Omental fat pad (tissue), 4 donors: ENCODE data around the gene RFT1. TPM values are rescaled to one million over a fixed set of nuclear protein-coding genes. Genes with fewer than 3 reads are reported as not detected.

ENCODE experiments used
- ATAC-seq: fragments of 150-250 bp; one replicate; pipeline ENCODE4 v1.9.1; 2016; ENCODE audit warnings: mild to moderate bottlenecking, moderate library complexity; ENCODE audit not compliant: low FRiP score
- DNase-seq: peaks from one replicate; pipeline ENCODE4 v3.0.0-alpha.2; 2019; ENCODE audit warnings: low spot score
- CTCF ChIP-seq, 3 donors: fragments of 450-650 bp; IDR thresholded peaks; one replicate each; pipeline ENCODE4 v1.5.1; 2016 to 2017; ENCODE audit warnings: antibody characterized with exemption in 3 of 3, mild to moderate bottlenecking in 3 of 3, moderate library complexity in 2 of 3
- total RNA-seq, 4 donors: library from RNA; depleted of rRNA; stranded (reverse); fragments of >200 nt; gene quantifications; one replicate each; pipeline ENCODE4 v1.1.0, GENCODE V29; 2016

RFT1 gene
- total RNA-seq, 4 donors from 2014 or later = 9.1 to 14.0 (median 10.5) TPM

GRCh38 chr3:53074761-53075742 is 55.2 kb downstream of the RFT1 start:
- DNase-seq = no peak
- TF ChIP-seq CTCF (IDR thresholded peaks at IDR 0.05) = no peak
- ATAC-seq = no peak

GRCh38 chr3:53074366-53074696 is 55.9 kb downstream of the RFT1 start:
- no peak for TF ChIP-seq CTCF (IDR thresholded peaks at IDR 0.05)
- DNase-seq = no peak

GRCh38 chr3:53073553-53074365 is 56.5 kb downstream of the RFT1 start:
- DNase-seq (no peak), ATAC-seq (no peak)
- TF ChIP-seq CTCF (IDR thresholded peaks at IDR 0.05) = no peak

More at GRCh38 chr3:53074366-53074696, 55.9 kb downstream of the RFT1 start:
- ATAC-seq = no peak

GRCh38 chr3:53072653-53073552 is 57.3 kb downstream of the RFT1 start:
- DNase-seq (peak; percentile 61), ATAC-seq (peak; percentile 84)
- TF ChIP-seq CTCF (IDR thresholded peaks at IDR 0.05) = peak in 2 of 3 donors; percentile 49 to 61

- no peak for ATAC-seq
- no peak for TF ChIP-seq CTCF (IDR thresholded peaks at IDR 0.05)
- DNase-seq = no peak
These were observed 58.3 kb downstream of the RFT1 start for GRCh38 chr3:53071882-53072431.

GRCh38 chr3:53069422-53070068 is 60.7 kb downstream of the RFT1 start:
- ATAC-seq (no peak), DNase-seq (no peak)
- TF ChIP-seq CTCF (IDR thresholded peaks at IDR 0.05) = no peak
